Urinary bladder (tissue), 4 donors: ENCODE results near the gene SEMA3B. TPM values are rescaled to one million over a fixed set of nuclear protein-coding genes. Genes with fewer than 3 reads are reported as not detected.
"Not testable (repeated sequence)": the region's sequence is repeated elsewhere in the genome, so short reads cannot be mapped to it uniquely, and the experiment has no call there.

Source experiments
- DNase-seq: peaks from one replicate; pipeline ENCODE4 v3.0.0-alpha.2; 2015; ENCODE audit errors: extremely low spot score
- H3K27ac ChIP-seq: one replicate; pipeline ENCODE4 v1.5.1; 2013; ENCODE audit warnings: low read depth, mild to moderate bottlenecking, moderate library complexity
- H3K36me3 ChIP-seq: one replicate; pipeline ENCODE4 v1.6.1; 2013; ENCODE audit warnings: mild to moderate bottlenecking, moderate library complexity; ENCODE audit not compliant: insufficient read depth
- H3K4me1 ChIP-seq: one replicate; pipeline ENCODE4 v1.6.1; 2013; ENCODE audit warnings: mild to moderate bottlenecking, moderate library complexity; ENCODE audit not compliant: insufficient read depth
- H3K4me3 ChIP-seq: one replicate; pipeline ENCODE4 v1.5.1; 2013; ENCODE audit warnings: low read depth, low read length
- WGBS: extraction: QIAGEN DNeasy Blood & Tissue Kit; methylation state at CpG from one replicate; pipeline ENCODE4 v1.1.7; 2013; 5-methylcytosine and 5-hydroxymethylcytosine counted together
- polyA plus RNA-seq: library from polyadenylated mRNA; stranded (reverse); fragments of 200-250 nt; gene quantifications from one replicate; pipeline ENCODE4 v1.2.3, GENCODE V29; 2013
- total RNA-seq: library from RNA; depleted of rRNA; stranded (reverse); fragments of >200 nt; gene quantifications from one replicate; pipeline ENCODE4 v1.2.3, GENCODE V29; 2014
- donor health status: healthy with polysubstance abuse.
- donor health status: healthy.

The SEMA3B gene
- total and polyA plus RNA-seq, 2 donors = 35.5 to 63.4 TPM

- WGBS = 51% methylated on average over 65 of the region's 65 CpGs
These were observed 6.4 kb downstream of the SEMA3B start for GRCh38 chr3:50275141-50275995.

GRCh38 chr3:50275996-50276761 lies 7.2 kb downstream of the SEMA3B start:
- Histone ChIP-seq H3K4me3 (no peak overlapping the region), H3K36me3 (no peaks in the 10 kb centered on the region), H3K27ac (no peak overlapping the region), H3K4me1 (no peaks in the 10 kb centered on the region)
- 57% methylated on average over 79 of the region's 79 CpGs for WGBS
- no peak for DNase-seq

More at GRCh38 chr3:50275141-50275995, 6.4 kb downstream of the SEMA3B start:
- Histone ChIP-seq H3K4me3 (no peak overlapping the region), H3K27ac (no peak overlapping the region), H3K36me3 (no peaks in the 10 kb centered on the region), H3K4me1 (no peaks in the 10 kb centered on the region)
- no peak for DNase-seq

- no peaks in the 10 kb centered on the region for H3K36me3 ChIP-seq
- WGBS = 83% methylated on average over 17 of the region's 17 CpGs
- no peak for DNase-seq
- no peaks in the 10 kb centered on the region for H3K4me1 ChIP-seq
- H3K4me3 ChIP-seq = no peak overlapping the region
- H3K27ac ChIP-seq = no peak overlapping the region
These were observed 7.8 kb downstream of the SEMA3B start for GRCh38 chr3:50276762-50277101.

DNA sequence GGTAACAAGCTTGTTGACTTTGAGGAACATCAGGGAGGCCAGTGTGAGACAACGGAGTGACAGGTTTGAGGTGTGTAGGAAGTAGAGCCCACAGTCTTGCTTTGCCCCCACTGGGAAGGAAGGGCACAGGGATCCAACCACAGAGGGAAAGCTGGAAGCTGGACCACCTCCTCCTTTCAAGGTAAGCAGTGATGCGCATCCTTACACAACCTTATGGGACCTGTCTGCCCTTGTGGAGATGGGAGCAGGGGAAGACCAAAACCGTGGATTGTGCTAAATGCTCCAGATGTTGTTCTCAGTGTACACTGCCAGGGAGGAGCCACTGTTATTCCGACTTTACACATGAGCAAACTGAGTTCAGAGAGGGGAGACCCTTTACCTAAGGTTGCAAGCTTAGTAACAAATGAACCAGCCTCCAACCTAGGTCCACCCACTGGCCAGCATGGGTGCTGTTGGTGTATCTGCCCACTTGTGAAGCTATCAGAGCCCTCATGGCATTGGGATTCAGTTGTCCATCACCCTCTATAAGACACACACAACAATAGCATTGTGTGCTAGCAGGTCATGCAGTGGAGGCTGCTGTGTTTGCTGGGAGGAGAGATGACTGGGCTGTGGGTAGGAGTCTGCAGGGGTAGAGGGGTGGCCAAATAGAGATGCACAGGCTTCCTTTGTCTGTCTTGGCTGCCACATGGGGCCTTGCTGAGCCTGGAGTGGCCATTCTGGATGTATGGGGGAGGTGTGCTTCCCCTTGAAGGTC lies 9.4 kb downstream of the SEMA3B start:
- DNase-seq = no peak
- Histone ChIP-seq H3K4me1 (no peaks in the 10 kb centered on the region), H3K36me3 (no peaks in the 10 kb centered on the region), H3K4me3 (no peak overlapping the region), H3K27ac (no peak overlapping the region)
- WGBS = 72% methylated on average over 4 of the region's 4 CpGs

DNA sequence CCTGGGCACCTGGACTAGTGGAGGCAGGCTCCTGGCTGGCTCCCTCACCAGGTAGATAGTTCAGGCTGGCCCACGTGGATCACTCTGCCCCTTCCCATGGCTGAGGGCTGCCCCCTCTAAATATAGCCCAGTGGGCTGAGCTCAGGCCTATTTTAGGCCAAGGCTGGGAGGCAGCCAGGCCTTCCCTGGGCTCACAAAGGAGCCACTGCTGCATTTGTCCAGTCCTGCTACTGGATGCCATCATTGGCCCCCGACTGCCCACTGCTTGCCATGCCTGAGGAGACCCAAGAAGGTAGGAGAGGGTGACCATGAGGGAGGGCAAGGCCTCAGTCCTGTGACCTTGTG lies 9.9 kb downstream of the SEMA3B start, which contains the start of gene LSMEM2:
LSMEM2 (plus strand) TSS at position 208 of the 345 bp plus-strand sequence; CDS start at position 235, 27 bp downstream.
- DNase-seq = no peak
- H3K4me3 ChIP-seq = no peak within 1 kb of the TSS
- 41% methylated on average over 2 of the region's 2 CpGs for WGBS
- no peaks in the 10 kb centered on the region for H3K4me1 ChIP-seq
- no peak within 1 kb of the TSS for H3K27ac ChIP-seq
- no peaks in the 10 kb centered on the region for H3K36me3 ChIP-seq

DNA sequence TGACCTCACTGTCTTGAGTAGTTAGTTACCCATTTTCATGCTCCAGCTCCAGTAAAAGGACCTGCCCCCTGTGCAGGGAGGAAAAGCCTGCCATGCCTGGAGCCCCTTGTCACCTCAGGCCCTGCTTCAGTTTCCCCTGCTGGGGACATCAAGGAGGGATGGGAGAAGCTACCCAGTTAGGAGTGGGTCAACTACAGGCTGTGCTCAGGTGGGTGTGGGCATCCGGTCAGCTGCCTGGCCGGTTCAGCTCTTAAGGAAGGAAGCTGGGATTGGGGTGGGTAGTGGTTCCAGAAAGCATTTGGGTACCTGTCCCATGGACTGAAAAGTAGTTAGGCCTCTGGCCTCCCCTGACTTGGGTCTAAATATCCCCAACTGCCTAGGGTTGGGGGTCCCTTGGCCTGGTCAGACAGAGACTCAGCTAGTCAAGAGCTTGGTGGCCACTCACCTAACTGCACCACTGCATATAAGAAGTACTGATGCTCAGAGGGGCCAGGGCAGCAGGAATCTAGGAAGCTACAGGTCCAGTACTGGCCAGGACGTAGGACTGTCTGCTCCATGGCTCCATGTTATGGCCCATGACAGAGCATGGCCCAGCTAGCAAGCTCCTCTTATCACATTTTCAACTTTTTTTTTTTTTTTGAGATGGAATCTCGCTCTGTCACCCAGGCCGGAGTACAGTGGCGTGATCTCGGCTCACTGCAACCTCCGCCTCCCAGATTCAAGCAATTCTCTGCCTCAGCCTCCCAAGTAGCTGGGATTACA lies 10.5 kb downstream of the SEMA3B start:
- Histone ChIP-seq H3K4me3 (no peak overlapping the region), H3K36me3 (no peaks in the 10 kb centered on the region), H3K4me1 (no peaks in the 10 kb centered on the region), H3K27ac (no peak overlapping the region)
- no peak for DNase-seq
- WGBS = 89% methylated on average over 8 of the region's 8 CpGs

DNA sequence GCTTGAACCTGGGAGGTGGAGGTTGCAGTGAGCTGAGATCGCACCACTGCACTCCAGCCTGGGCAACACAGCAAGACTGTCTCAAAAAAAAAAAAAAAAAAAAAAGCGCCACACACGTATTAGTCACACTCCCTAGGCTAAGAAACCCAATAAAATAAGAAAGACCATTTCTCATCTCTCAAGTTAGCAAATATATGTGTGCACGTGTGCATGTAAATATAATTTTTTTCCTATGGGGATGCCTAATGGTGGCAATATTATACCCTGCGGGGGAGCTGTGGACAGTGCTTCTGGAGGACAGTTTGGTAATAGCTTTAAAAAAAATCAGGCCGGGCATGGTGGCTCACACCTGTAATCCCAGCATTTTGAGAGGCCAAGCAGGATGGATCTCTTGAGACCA lies 15.2 kb downstream of the SEMA3B start:
- H3K4me3 ChIP-seq, H3K36me3 ChIP-seq, DNase-seq, H3K27ac ChIP-seq, H3K4me1 ChIP-seq: not testable (repeated sequence)
- WGBS = 82% methylated on average over 6 of the region's 6 CpGs

- Histone ChIP-seq H3K4me3 (no peak overlapping the region), H3K36me3 (no peaks in the 10 kb centered on the region), H3K27ac (no peak overlapping the region), H3K4me1 (no peaks in the 10 kb centered on the region)
- 88% methylated on average over 28 of the region's 28 CpGs for WGBS
- no peak for DNase-seq
These were observed 17.6 kb downstream of the SEMA3B start for GRCh38 chr3:50286322-50287227.

DNA sequence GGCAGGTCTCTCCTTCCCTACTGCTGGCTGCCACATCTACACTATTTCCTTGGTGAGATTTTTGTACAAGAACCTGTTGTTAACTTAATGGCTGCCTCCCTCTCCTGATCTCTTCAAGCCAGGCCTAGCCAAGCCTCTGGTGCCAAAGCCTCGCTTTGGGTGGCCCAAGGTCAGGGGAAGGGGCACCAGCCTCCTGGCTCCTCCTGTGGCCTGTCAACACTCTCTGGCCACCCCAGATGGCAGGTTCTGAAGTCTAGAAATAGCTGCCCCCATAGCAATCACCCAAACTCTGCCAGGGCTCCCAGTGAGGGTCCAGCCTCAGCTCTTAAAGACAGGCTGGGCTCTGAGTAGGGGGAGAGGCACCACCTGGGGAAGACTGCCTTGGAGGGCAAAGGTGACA lies 18.3 kb downstream of the SEMA3B start:
- WGBS = 90% methylated on average over 1 of the region's 1 CpG

GRCh38 chr3:50288387-50289007 lies 19.6 kb downstream of the SEMA3B start:
- H3K4me1 ChIP-seq = no peaks in the 10 kb centered on the region
- H3K27ac ChIP-seq = no peak overlapping the region
- DNase-seq = no peak
- no peak overlapping the region for H3K4me3 ChIP-seq
- H3K36me3 ChIP-seq = no peaks in the 10 kb centered on the region
- 95% methylated on average over 23 of the region's 23 CpGs for WGBS

More for the DNA sequence above, 18.3 kb downstream of the SEMA3B start:
- no peak overlapping the region for H3K4me3 ChIP-seq
- no peak for DNase-seq
- H3K4me1 ChIP-seq = no peaks in the 10 kb centered on the region
- no peak overlapping the region for H3K27ac ChIP-seq
- H3K36me3 ChIP-seq = no peaks in the 10 kb centered on the region

DNA sequence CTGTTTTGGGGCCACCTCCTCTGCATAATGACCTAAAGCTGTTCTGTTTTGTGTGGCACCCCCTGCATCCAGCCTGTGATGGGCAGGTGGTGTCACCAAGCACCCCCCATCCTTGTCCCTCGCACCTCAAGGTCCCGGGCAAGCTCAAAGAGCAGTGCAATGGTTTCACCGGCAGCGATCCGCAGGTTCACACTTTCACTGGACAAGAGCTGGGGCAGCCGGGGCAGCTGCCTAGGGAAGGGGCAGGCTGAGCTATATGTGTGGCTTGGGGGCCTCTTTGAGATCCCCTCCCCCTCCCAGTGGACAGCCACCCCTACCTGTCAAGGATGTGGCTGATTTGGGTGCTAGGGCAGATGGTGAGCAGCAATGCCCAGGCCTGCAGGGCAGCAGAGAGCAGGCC lies 20.2 kb downstream of the SEMA3B start:
- WGBS = 92% methylated on average over 6 of the region's 6 CpGs
- Histone ChIP-seq H3K36me3 (no peaks in the 10 kb centered on the region), H3K4me1 (no peaks in the 10 kb centered on the region), H3K4me3 (no peak overlapping the region), H3K27ac (no peak overlapping the region)
- no peak for DNase-seq

DNA sequence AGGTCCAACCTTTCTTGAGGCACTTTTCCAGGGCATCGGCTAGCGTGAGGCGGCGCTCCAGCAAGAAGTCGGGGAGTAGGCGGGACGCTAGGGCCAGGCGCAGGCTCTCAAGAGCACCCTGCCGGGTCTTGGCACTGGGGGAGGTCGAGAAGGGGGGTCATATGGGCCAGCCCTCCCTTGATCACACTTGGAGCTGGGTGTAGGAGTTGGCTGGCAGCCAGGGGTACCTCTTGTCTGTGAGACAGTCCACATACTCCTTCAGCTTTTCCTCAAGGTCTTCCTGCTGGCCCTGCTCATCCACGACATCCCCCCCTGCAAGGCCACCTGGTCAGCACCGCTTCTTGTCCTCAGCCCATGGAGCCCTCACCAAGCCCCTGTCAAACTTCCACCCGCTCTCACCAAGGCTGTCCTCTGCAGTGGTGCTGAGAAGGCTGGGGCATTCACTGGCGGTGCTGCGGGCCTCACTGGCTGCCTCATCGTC lies 21.3 kb downstream of the SEMA3B start:
- Histone ChIP-seq H3K36me3 (no peaks in the 10 kb centered on the region), H3K27ac (no peak overlapping the region), H3K4me1 (no peaks in the 10 kb centered on the region), H3K4me3 (no peak overlapping the region)
- no peak for DNase-seq
- WGBS = 94% methylated on average over 16 of the region's 16 CpGs
